Liver (tissue), 9 donors: ENCODE data around the gene IGF2. TPM values are rescaled to one million over a fixed set of nuclear protein-coding genes. Genes with fewer than 3 reads are reported as not detected.

ENCODE experiments used
- DNase-seq: peaks from one replicate; pipeline ENCODE4 v3.0.0-alpha.2; 2017; ENCODE audit warnings: low spot score
- H3K27ac ChIP-seq, 2 donors: one replicate each; pipeline ENCODE4 v1.7.0; 2013; ENCODE audit warnings: inconsistent platforms in 2 of 2, low read length in 2 of 2, control low read depth in 1 of 2, low read depth in 1 of 2, mild to moderate bottlenecking in 1 of 2
- H3K27me3 ChIP-seq, 4 donors: one replicate each; pipeline versions ENCODE4 v1.6.1 to v1.7.0; 2013; ENCODE audit warnings: low read length in 3 of 4, inconsistent platforms in 1 of 4, mild to moderate bottlenecking in 1 of 4, moderate library complexity in 1 of 4; ENCODE audit not compliant: control insufficient read depth in 4 of 4, insufficient read depth in 4 of 4
- H3K36me3 ChIP-seq, 4 donors: one replicate each; pipeline versions ENCODE4 v1.6.1 to v1.7.0; 2013; ENCODE audit warnings: low read length in 3 of 4, mild to moderate bottlenecking in 3 of 4, low read depth in 1 of 4, moderate library complexity in 1 of 4; ENCODE audit not compliant: control insufficient read depth in 4 of 4, insufficient read depth in 3 of 4
- H3K4me1 ChIP-seq, 4 donors: one replicate each; pipeline versions ENCODE4 v1.6.1 to v1.7.0; 2013; ENCODE audit warnings: low read length in 3 of 4, mild to moderate bottlenecking in 3 of 4, moderate library complexity in 1 of 4; ENCODE audit not compliant: control insufficient read depth in 4 of 4, insufficient read depth in 4 of 4
- H3K4me3 ChIP-seq, 3 donors: one replicate each; pipeline versions ENCODE4 v1.6.1 to v1.7.0; 2013; ENCODE audit warnings: low read length in 3 of 3, control low read depth in 1 of 3, low read depth in 1 of 3, mild to moderate bottlenecking in 1 of 3
- H3K9ac ChIP-seq, 2 donors: one replicate each; pipeline ENCODE4 v1.7.0; 2013; ENCODE audit warnings: low read length in 2 of 2, mild to moderate bottlenecking in 2 of 2, moderate library complexity in 2 of 2, control low read depth in 1 of 2, low read depth in 1 of 2
- H3K9me3 ChIP-seq, 4 donors: one replicate each; pipeline versions ENCODE4 v1.6.1 to v1.7.0; 2013; ENCODE audit warnings: low read length in 3 of 4; ENCODE audit not compliant: control insufficient read depth in 4 of 4
- ATF3 ChIP-seq: IDR thresholded peaks from 2 replicates; pipeline ENCODE4 v1.6.1; 2016; ENCODE audit warnings: antibody characterized with exemption
- EGR1 ChIP-seq, 2 donors: IDR thresholded peaks; 2 replicates each; pipeline ENCODE4 v1.6.1; 2016 to 2018; ENCODE audit warnings: antibody characterized with exemption in 2 of 2, low read depth in 2 of 2
- FOXA1 ChIP-seq: IDR thresholded peaks from 2 replicates; pipeline ENCODE4 v1.6.1; 2016; ENCODE audit warnings: antibody characterized with exemption
- GABPA ChIP-seq, 2 donors: IDR thresholded peaks in 1 of 2; conservative IDR thresholded peaks in 1 of 2; 2 replicates each; pipeline ENCODE4 v1.6.1; 2016; ENCODE audit warnings: antibody characterized with exemption in 2 of 2, mild to moderate bottlenecking in 1 of 2, moderate library complexity in 1 of 2
- HNF4A ChIP-seq, 2 donors: conservative IDR thresholded peaks; 2 replicates each; pipeline ENCODE4 v1.6.1; 2016; ENCODE audit warnings: antibody characterized with exemption in 2 of 2, mild to moderate bottlenecking in 2 of 2
- HNF4G ChIP-seq: IDR thresholded peaks from 2 replicates; pipeline ENCODE4 v1.6.1; 2016; ENCODE audit warnings: antibody characterized with exemption
- JUND ChIP-seq, 2 donors: IDR thresholded peaks; 2 replicates each; pipeline ENCODE4 v1.6.1; 2016; ENCODE audit warnings: antibody characterized with exemption in 2 of 2
- NR2F2 ChIP-seq: IDR thresholded peaks from 2 replicates; pipeline ENCODE4 v1.6.1; 2016; ENCODE audit warnings: antibody characterized with exemption
- RAD21 ChIP-seq, 2 donors: IDR thresholded peaks; 2 replicates each; pipeline ENCODE4 v1.6.1; 2016; ENCODE audit warnings: antibody characterized with exemption in 2 of 2, mild to moderate bottlenecking in 2 of 2
- REST ChIP-seq: IDR thresholded peaks from 2 replicates; pipeline ENCODE4 v1.6.1; 2016; ENCODE audit warnings: antibody characterized with exemption, mild to moderate bottlenecking
- SP1 ChIP-seq: IDR thresholded peaks from 2 replicates; pipeline ENCODE4 v1.6.1; 2018; ENCODE audit warnings: antibody characterized with exemption, mild to moderate bottlenecking
- TAF1 ChIP-seq: conservative IDR thresholded peaks from 2 replicates; pipeline ENCODE4 v1.6.1; 2016; ENCODE audit warnings: antibody characterized with exemption, mild to moderate bottlenecking
- YY1 ChIP-seq: IDR thresholded peaks from 2 replicates; pipeline ENCODE4 v1.6.1; 2016; ENCODE audit warnings: antibody characterized with exemption, mild to moderate bottlenecking
- WGBS: extraction: QIAGEN DNeasy Blood & Tissue Kit; methylation state at CpG from one replicate; pipeline ENCODE4 v1.1.7; 2013; 5-methylcytosine and 5-hydroxymethylcytosine counted together
- polyA plus RNA-seq, 2 donors: library from polyadenylated mRNA; stranded (reverse) in 1 of 2; unstranded in 1 of 2; fragments of 200-250 nt in 1 of 2; fragments of >200 nt in 1 of 2; fragmentation: Nextera tagmentation in 1 of 2; extraction: Ambion mirVana in 1 of 2; gene quantifications; one replicate each; pipeline versions ENCODE4 v1.2.1 to v1.2.3, GENCODE V29; 2013 to 2015
- total RNA-seq, 2 donors: library from RNA; depleted of rRNA; stranded (reverse); fragments of >200 nt; gene quantifications; one replicate each; pipeline ENCODE4 v1.2.3, GENCODE V29; 2014
- TF ChIP-seq, protein P1 (sequence below): fragments of 150-350 bp; IDR thresholded peaks from 2 replicates; pipeline ENCODE4 v1.5.1; 2017; ENCODE audit warnings: improper control_type of control experiment, low read depth, low read length; ENCODE audit not compliant: missing input control
- TF ChIP-seq, protein P2 (sequence below): IDR thresholded peaks from 2 replicates; pipeline ENCODE4 v1.6.1; 2016; ENCODE audit warnings: antibody characterized with exemption
- donor health status: healthy.
- donor health status: healthy.
- donor health status: healthy.
- donor health status: healthy.
- donor health status: healthy.

The IGF2 gene
- total and polyA plus RNA-seq, 4 donors: 70.5 to 1,440 (median 192) TPM

DNA sequence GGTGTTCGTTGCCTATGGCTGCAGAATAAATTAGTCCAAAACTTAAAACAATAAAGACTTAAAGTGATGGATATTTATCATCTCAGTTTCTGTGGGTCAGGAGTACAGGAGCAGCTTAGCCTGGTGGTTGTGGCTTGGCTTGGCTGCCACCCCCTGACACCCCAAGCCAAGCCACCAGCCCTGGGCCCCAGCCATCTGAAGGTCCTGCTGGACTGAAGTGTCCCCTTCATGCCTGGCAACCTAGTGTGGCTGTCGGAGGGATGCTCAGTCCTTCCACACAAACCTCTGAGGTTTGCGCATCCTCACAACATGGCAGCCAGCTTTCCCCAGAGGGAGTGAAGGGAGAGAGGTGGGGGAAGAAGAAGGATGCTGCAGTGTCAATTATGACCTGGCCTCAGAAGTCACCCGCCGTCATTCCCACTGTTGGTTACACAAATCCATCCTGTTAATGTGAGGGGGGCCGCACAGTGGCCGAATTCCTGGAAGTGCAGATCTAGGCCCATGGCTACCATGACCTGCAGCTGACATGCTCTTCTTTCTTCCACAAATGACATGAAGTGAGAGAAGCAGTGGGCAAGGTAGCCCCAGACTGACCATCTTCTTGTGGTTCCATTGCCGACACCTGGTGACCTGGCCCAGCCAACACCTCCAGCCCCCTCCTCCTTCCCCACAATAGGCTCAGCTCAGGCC, 31.1 kb downstream of the IGF2 start:
- Histone ChIP-seq H3K4me3 (no peak overlapping the region), H3K27me3 (no peaks in the 10 kb centered on the region), H3K36me3 (no peaks in the 10 kb centered on the region), H3K9ac (no peak overlapping the region), H3K27ac (no peak overlapping the region), H3K4me1 (no peaks in the 10 kb centered on the region), H3K9me3 (no peaks in the 10 kb centered on the region)
- no peak for DNase-seq
- WGBS: 98% methylated on average over 8 of the region's 8 CpGs
- TF ChIP-seq, protein P1, sequence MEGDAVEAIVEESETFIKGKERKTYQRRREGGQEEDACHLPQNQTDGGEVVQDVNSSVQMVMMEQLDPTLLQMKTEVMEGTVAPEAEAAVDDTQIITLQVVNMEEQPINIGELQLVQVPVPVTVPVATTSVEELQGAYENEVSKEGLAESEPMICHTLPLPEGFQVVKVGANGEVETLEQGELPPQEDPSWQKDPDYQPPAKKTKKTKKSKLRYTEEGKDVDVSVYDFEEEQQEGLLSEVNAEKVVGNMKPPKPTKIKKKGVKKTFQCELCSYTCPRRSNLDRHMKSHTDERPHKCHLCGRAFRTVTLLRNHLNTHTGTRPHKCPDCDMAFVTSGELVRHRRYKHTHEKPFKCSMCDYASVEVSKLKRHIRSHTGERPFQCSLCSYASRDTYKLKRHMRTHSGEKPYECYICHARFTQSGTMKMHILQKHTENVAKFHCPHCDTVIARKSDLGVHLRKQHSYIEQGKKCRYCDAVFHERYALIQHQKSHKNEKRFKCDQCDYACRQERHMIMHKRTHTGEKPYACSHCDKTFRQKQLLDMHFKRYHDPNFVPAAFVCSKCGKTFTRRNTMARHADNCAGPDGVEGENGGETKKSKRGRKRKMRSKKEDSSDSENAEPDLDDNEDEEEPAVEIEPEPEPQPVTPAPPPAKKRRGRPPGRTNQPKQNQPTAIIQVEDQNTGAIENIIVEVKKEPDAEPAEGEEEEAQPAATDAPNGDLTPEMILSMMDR: no peak
- TF ChIP-seq HNF4G: no peak
- no peak for TF ChIP-seq GABPA (IDR thresholded peaks at IDR 0.05 in 1 of 2, conservative IDR thresholded peaks at IDR 0.05 in 1 of 2)
- no peak for TF ChIP-seq TAF1
- TF ChIP-seq YY1: no peak
- TF ChIP-seq SP1: no peak
- no peak for TF ChIP-seq FOXA1
- TF ChIP-seq REST: no peak

DNA sequence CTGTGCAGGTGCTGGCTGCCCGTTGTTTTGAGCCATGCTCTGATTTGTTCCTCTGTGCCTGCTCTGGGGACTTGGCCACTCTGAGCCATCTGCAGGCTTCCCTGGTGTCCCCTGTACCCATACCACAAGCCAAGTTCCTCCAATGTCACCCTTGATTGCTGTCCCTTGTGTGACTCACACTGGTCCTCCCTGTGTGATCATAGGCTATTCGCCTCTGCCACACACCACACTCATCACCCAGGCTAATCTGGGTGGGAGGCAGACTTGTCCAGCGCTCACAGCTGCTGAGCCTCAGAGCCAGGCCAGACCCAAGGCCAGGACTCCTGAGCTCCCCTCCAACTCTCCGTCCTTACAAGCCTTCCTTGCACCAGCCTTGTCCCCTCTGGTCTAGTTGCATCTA, 31.7 kb downstream of the IGF2 start:
- no peaks in the 10 kb centered on the region for H3K9me3 ChIP-seq
- no peak overlapping the region for H3K4me3 ChIP-seq
- no peaks in the 10 kb centered on the region for H3K27me3 ChIP-seq
- WGBS: 90% methylated on average over 4 of the region's 4 CpGs
- no peak overlapping the region for H3K27ac ChIP-seq
- no peaks in the 10 kb centered on the region for H3K36me3 ChIP-seq
- no peaks in the 10 kb centered on the region for H3K4me1 ChIP-seq
- DNase-seq: no peak
- TF ChIP-seq ATF3 (no peak), GABPA (IDR thresholded peaks at IDR 0.05 in 1 of 2, conservative IDR thresholded peaks at IDR 0.05 in 1 of 2) (no peak), HNF4A (conservative IDR thresholded peaks at IDR 0.05) (no peak), EGR1 (IDR thresholded peaks at IDR 0.05; ENCODE audit: low read depth in 2 of 2) (no peak), RAD21 (IDR thresholded peaks at IDR 0.05) (no peak), JUND (IDR thresholded peaks at IDR 0.05) (no peak), NR2F2 (no peak), REST (no peak), FOXA1 (no peak)
- TF ChIP-seq, protein P2, sequence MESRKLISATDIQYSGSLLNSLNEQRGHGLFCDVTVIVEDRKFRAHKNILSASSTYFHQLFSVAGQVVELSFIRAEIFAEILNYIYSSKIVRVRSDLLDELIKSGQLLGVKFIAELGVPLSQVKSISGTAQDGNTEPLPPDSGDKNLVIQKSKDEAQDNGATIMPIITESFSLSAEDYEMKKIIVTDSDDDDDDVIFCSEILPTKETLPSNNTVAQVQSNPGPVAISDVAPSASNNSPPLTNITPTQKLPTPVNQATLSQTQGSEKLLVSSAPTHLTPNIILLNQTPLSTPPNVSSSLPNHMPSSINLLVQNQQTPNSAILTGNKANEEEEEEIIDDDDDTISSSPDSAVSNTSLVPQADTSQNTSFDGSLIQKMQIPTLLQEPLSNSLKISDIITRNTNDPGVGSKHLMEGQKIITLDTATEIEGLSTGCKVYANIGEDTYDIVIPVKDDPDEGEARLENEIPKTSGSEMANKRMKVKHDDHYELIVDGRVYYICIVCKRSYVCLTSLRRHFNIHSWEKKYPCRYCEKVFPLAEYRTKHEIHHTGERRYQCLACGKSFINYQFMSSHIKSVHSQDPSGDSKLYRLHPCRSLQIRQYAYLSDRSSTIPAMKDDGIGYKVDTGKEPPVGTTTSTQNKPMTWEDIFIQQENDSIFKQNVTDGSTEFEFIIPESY: no peak
- H3K9ac ChIP-seq: no peak overlapping the region
